A549 (cell line): ENCODE measurements around the gene ALAS2. TPM values are rescaled to one million over a fixed set of nuclear protein-coding genes. Genes with fewer than 3 reads are reported as not detected.
A peak's percentile ranks its signal among the peaks of the same experiment; 100 is the strongest.

ENCODE experiments used
- ATAC-seq, 2 experiments: fragments of 200-7000 bp in 1 of 2; fragments of >200 bp in 1 of 2; cut with Nextera tagmentation in 1 of 2; cut with Tn5 transposase in 1 of 2; 3 replicates each; pipeline versions ENCODE4 v1.8.0 to v1.9.1; 2018 to 2020; ENCODE audit warnings: mild to moderate bottlenecking in 1 of 2, moderate library complexity in 1 of 2
- CTCF ChIA-PET: fragments of 300-600 bp; sonication (Branson Sonifier 250); formaldehyde crosslinking; extraction: SDS; loops from one replicate; lab custom pipeline; 2021; ENCODE audit warnings: antibody characterized with exemption, inconsistent platforms; lab: Yijun Ruan, JAX
- POLR2A ChIA-PET: fragments of 350-600 bp; formaldehyde crosslinking; extraction: SDS; loops from one replicate; lab custom pipeline; 2021; ENCODE audit warnings: antibody characterized with exemption, inconsistent platforms; lab: Yijun Ruan, JAX
- DNase-seq, 2 experiments: peaks; one replicate each; pipeline versions ENCODE4 v3.0.0 to v3.0.0-alpha.2; 2011 to 2016; ENCODE audit warnings: low read depth in 1 of 2, low spot score in 1 of 2
- FAIRE-seq: peaks from 2 replicates; lab custom pipeline; 2011; peaks lifted over from hg19 to GRCh38; lab: Jason Lieb, UNC
- H3K27ac ChIP-seq, 2 experiments: fragments of >200 bp; sonication (Bioruptor Twin); formaldehyde crosslinking; 3 replicates each; pipeline ENCODE4 v1.5.1; 2016 to 2017
- H3K4me1 ChIP-seq: fragments of >200 bp; sonication (Bioruptor Twin); formaldehyde crosslinking; 3 replicates; pipeline ENCODE4 v1.6.1; 2016
- H3K4me2 ChIP-seq: fragments of >200 bp; sonication (Bioruptor Twin); formaldehyde crosslinking; 3 replicates; pipeline ENCODE4 v1.6.1; 2016
- H3K4me3 ChIP-seq: fragments of >200 bp; sonication (Bioruptor Twin); formaldehyde crosslinking; 3 replicates; pipeline ENCODE4 v1.5.1; 2016
- H3K9me3 ChIP-seq: fragments of >200 bp; sonication (Bioruptor Twin); formaldehyde crosslinking; 3 replicates; pipeline ENCODE4 v1.6.1; 2016
- EP300 ChIP-seq, 2 experiments: fragments of >200 bp; sonication (Bioruptor Twin); formaldehyde crosslinking; IDR thresholded peaks; 2 replicates in 1 of 2; 3 replicates in 1 of 2; pipeline ENCODE4 v1.6.1; 2016 to 2017
- ESRRA ChIP-seq: fragments of 150-350 bp; IDR thresholded peaks from 2 replicates; pipeline ENCODE4 v1.6.1; 2014; ENCODE audit warnings: mild to moderate bottlenecking, low read length, borderline replicate concordance
- FOSL2 ChIP-seq, 2 experiments: fragments of 450-650 bp in 1 of 2; fragments of >200 bp in 1 of 2; sonication (Bioruptor Twin) in 1 of 2; formaldehyde crosslinking; IDR thresholded peaks; 2 replicates each; pipeline versions ENCODE4 v1.5.0 to v1.6.1; 2016 to 2020; ENCODE audit warnings: mild to moderate bottlenecking in 1 of 2, moderate library complexity in 1 of 2
- NFE2L2 ChIP-seq: fragments of 150-350 bp; conservative IDR thresholded peaks from 2 replicates; pipeline ENCODE4 v1.6.1; 2014; ENCODE audit warnings: low read length
- RAD21 ChIP-seq, 2 experiments: fragments of >200 bp in 1 of 2; sonication (Bioruptor Twin) in 1 of 2; formaldehyde crosslinking in 1 of 2; IDR thresholded peaks in 1 of 2; conservative IDR thresholded peaks in 1 of 2; 2 replicates in 1 of 2; 3 replicates in 1 of 2; pipeline ENCODE4 v1.6.1; 2012 to 2018; ENCODE audit warnings: inconsistent platforms in 1 of 2
- TP53 ChIP-seq: fragments of 250-450 bp; sonication (Bioruptor Pico); IDR thresholded peaks from 2 replicates; pipeline ENCODE4 v1.5.0; 2021; ENCODE audit warnings: mild to moderate bottlenecking, moderate library complexity
- WGBS: methylation state at CpG from one replicate; pipeline ENCODE4 v1.1.6; 2017; ENCODE audit errors: missing lambda C conversion rate; 5-methylcytosine and 5-hydroxymethylcytosine counted together
- polyA plus RNA-seq, 4 experiments: library from polyadenylated mRNA; depleted of rRNA in 3 of 4; stranded (reverse); fragments of >200 nt; fragmentation: RNase III in 1 of 4; extraction: RNeasy Plus Mini Kit Qiagen cat#74134 plus additional on column Dnase treatment in 1 of 4; gene quantifications; 2 replicates in 3 of 4; 3 replicates in 1 of 4; pipeline ENCODE4 v1.2.3, GENCODE V29; 2011 to 2017

Gene ALAS2
- polyA plus RNA-seq, 2 of the 4 experiments (the other 2 are of a cell fraction): not detected

DNA sequence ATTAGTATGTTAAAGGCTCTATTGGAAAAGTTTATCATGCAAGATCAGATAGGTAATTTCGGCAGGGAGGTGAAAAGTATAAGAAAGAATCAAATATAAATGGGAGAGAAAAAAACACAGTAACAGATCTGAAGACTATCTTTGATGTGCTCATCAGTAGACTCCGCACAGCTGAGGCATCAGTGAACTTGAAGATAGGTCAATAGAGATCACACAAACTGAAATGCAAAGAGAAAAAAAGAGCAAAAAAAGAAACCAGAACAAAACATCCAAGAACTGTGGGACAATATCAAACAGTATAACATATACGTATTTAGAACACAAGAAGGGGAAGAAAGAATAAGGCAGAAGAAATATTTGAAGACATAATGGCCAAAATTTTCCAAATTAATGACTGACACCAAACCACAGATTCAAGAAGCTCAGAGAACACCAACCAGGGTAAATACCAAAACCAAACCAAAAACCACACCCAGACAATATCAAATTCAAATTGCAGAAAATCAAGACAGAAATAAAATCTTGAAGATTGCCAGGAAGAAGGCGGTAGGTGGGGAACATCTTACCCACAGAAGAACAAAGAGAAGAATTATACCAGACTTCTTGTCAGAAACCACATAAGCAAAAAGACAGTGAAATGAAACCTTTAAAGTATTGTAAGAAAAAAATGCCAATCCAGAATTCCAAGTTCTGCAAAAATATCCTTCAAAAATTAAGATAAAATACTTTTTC is 65.8 kb downstream of the ALAS2 start:
- no peaks in the 10 kb centered on the region for H3K4me1 ChIP-seq
- FAIRE-seq (peak; percentile 54), DNase-seq (no peak), ATAC-seq (no peak)
- POLR2A ChIA-PET: no interaction called here
- CTCF ChIA-PET: no interaction called here
- H3K9me3 ChIP-seq: no peaks in the 10 kb centered on the region
- no peak overlapping the region for H3K4me3 ChIP-seq
- no peak overlapping the region for H3K4me2 ChIP-seq
- 34% methylated on average over 4 of the region's 4 CpGs for WGBS
- H3K27ac ChIP-seq: no peak overlapping the region
- TF ChIP-seq RAD21 (conservative IDR thresholded peaks at IDR 0.05 in 1 of 2, IDR thresholded peaks at IDR 0.05 in 1 of 2) (no peak), EP300 (IDR thresholded peaks at IDR 0.05) (no peak)
- TF ChIP-seq, all 56 proteins: peak for 0

DNA sequence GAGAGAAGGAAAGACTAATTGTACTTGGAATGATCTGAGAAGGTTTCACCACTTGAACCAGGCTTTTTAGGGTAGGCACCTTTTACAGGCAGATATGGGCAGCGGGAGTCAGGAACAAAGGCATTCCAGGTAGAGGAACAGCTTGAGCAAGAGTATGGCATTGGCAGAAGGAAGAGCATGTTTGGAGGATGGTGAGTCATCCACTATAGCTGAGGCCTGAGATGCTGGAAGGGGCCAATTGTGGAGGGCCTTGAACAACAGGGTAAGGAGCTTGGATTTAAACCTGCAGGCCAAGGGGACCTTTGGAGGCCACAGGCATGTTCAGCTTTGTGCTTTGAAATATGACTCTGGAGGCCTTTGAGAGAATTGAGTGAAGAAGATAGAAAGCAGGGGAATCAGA is 69.0 kb downstream of the ALAS2 start:
- FAIRE-seq: no peak
- H3K4me3 ChIP-seq: no peak overlapping the region
- no peak for DNase-seq
- no peak overlapping the region for H3K27ac ChIP-seq
- 29% methylated on average over 1 of the region's 1 CpG for WGBS
- no peak for TF ChIP-seq TP53 (CRISPR knock-in tag)
- no peak for TF ChIP-seq NFE2L2
- TF ChIP-seq ESRRA: no peak
- no peak for TF ChIP-seq FOSL2 (IDR thresholded peaks at IDR 0.05)
- TF ChIP-seq FOSL2 (CRISPR knock-in tag; IDR thresholded peaks at IDR 0.05): no peak
- ATAC-seq: no peak
- H3K4me2 ChIP-seq: no peak overlapping the region
- CTCF ChIA-PET: no interaction called here
- H3K9me3 ChIP-seq: no peaks in the 10 kb centered on the region
- POLR2A ChIA-PET: no interaction called here
- H3K4me1 ChIP-seq: no peaks in the 10 kb centered on the region

Other genes starting within 250 kb of the ALAS2 start
- 0.04 and 0.11 TPM in 2 replicates for gene ITIH6, start 232.7 kb downstream of the ALAS2 start, polyA plus RNA-seq (2011; rRNA removed)
- not detected in 3 replicates for gene ITIH6, start 232.7 kb downstream of the ALAS2 start, polyA plus RNA-seq (2017; fragmentation: RNase III; extraction: RNeasy Plus Mini Kit Qiagen cat#74134 plus additional on column Dnase treatment)
- gene MAGED2, start 223.2 kb downstream of the ALAS2 start, polyA plus RNA-seq (2011; rRNA removed): 79.9 and 87.6 TPM in 2 replicates
- gene MAGED2, start 223.2 kb downstream of the ALAS2 start, polyA plus RNA-seq (2017; fragmentation: RNase III; extraction: RNeasy Plus Mini Kit Qiagen cat#74134 plus additional on column Dnase treatment): 87.7 to 127 TPM (median 109 TPM) in 3 replicates
- gene TRO, start 110.2 kb downstream of the ALAS2 start, polyA plus RNA-seq (2011; rRNA removed): 1.4 and 1.7 TPM in 2 replicates
- 1.1 to 1.4 TPM (median 1.3 TPM) in 3 replicates for gene TRO, start 110.2 kb downstream of the ALAS2 start, polyA plus RNA-seq (2017; fragmentation: RNase III; extraction: RNeasy Plus Mini Kit Qiagen cat#74134 plus additional on column Dnase treatment)
- 0.28 and 0.29 TPM in 2 replicates for gene PFKFB1, start 36.8 kb downstream of the ALAS2 start, polyA plus RNA-seq (2011; rRNA removed)
- 0.04 to 0.13 TPM (median 0.11 TPM) in 3 replicates for gene PFKFB1, start 36.8 kb downstream of the ALAS2 start, polyA plus RNA-seq (2017; fragmentation: RNase III; extraction: RNeasy Plus Mini Kit Qiagen cat#74134 plus additional on column Dnase treatment)
- gene APEX2, start 30.6 kb downstream of the ALAS2 start, polyA plus RNA-seq (2011; rRNA removed): 37.3 and 37.8 TPM in 2 replicates
- gene APEX2, start 30.6 kb downstream of the ALAS2 start, polyA plus RNA-seq (2017; fragmentation: RNase III; extraction: RNeasy Plus Mini Kit Qiagen cat#74134 plus additional on column Dnase treatment): 27.8 to 29.1 TPM (median 28.0 TPM) in 3 replicates
- gene PAGE2B, start 44.1 kb upstream of the ALAS2 start, polyA plus RNA-seq (2011; rRNA removed): not detected in 2 replicates
- gene PAGE2B, start 44.1 kb upstream of the ALAS2 start, polyA plus RNA-seq (2017; fragmentation: RNase III; extraction: RNeasy Plus Mini Kit Qiagen cat#74134 plus additional on column Dnase treatment): not detected in 3 replicates
- gene PAGE2, start 58.0 kb upstream of the ALAS2 start, polyA plus RNA-seq (2011; rRNA removed): not detected in 2 replicates
- not detected in 3 replicates for gene PAGE2, start 58.0 kb upstream of the ALAS2 start, polyA plus RNA-seq (2017; fragmentation: RNase III; extraction: RNeasy Plus Mini Kit Qiagen cat#74134 plus additional on column Dnase treatment)
- gene PAGE5, start 189.4 kb upstream of the ALAS2 start, polyA plus RNA-seq (2011; rRNA removed): not detected in 2 replicates
- gene PAGE5, start 189.4 kb upstream of the ALAS2 start, polyA plus RNA-seq (2017; fragmentation: RNase III; extraction: RNeasy Plus Mini Kit Qiagen cat#74134 plus additional on column Dnase treatment): not detected in 3 replicates
- gene PAGE3, start 233.9 kb upstream of the ALAS2 start, polyA plus RNA-seq (2011; rRNA removed): not detected in 2 replicates
- gene PAGE3, start 233.9 kb upstream of the ALAS2 start, polyA plus RNA-seq (2017; fragmentation: RNase III; extraction: RNeasy Plus Mini Kit Qiagen cat#74134 plus additional on column Dnase treatment): not detected in 3 replicates